Suprapubic skin (tissue), 3 donors: Measurements from ENCODE around the gene HEYL.

Experiments
- EP300 ChIP-seq: sonication (generic); formaldehyde crosslinking; IDR thresholded peaks from one replicate; pipeline ENCODE4 v1.6.1; 2017; ENCODE audit warnings: antibody characterized with exemption
- POLR2A ChIP-seq, 2 donors: fragments of 450-650 bp; IDR thresholded peaks; one replicate each; pipeline ENCODE4 v1.6.1; 2017; ENCODE audit warnings: antibody characterized with exemption in 2 of 2, mild to moderate bottlenecking in 2 of 2, moderate library complexity in 2 of 2
- TF ChIP-seq, protein P1 (sequence below), 2 donors: fragments of 200-600 bp in 1 of 2; fragments of 450-650 bp in 1 of 2; sonication (generic) in 1 of 2; IDR thresholded peaks; one replicate each; pipeline ENCODE4 v1.5.1; 2016 to 2019; ENCODE audit warnings: antibody characterized with exemption in 2 of 2, mild to moderate bottlenecking in 1 of 2, moderate library complexity in 1 of 2

DNA sequence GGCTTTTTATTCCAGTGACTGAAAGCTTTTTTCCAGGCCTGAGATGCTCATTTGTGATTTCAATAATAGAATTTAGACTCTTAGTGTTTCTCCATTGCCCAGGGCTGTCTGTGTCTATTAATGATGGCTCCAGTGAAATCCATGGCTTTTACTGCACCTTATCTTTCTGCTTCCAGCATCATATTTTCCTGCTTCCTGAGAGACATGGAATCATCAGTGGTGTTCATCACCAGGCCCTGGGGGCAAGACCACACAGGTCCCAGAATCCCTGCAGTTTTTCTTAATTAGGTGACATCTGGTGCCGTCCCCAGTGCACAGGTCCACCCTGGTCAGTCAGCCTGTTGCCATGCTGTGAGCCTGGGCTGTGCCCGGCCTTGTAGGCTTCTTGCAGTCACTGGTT is 16.9 kb upstream of the HEYL start:
- no peak for TF ChIP-seq EP300
- TF ChIP-seq POLR2A (IDR thresholded peaks at IDR 0.05): no peak
- TF ChIP-seq, protein P1, sequence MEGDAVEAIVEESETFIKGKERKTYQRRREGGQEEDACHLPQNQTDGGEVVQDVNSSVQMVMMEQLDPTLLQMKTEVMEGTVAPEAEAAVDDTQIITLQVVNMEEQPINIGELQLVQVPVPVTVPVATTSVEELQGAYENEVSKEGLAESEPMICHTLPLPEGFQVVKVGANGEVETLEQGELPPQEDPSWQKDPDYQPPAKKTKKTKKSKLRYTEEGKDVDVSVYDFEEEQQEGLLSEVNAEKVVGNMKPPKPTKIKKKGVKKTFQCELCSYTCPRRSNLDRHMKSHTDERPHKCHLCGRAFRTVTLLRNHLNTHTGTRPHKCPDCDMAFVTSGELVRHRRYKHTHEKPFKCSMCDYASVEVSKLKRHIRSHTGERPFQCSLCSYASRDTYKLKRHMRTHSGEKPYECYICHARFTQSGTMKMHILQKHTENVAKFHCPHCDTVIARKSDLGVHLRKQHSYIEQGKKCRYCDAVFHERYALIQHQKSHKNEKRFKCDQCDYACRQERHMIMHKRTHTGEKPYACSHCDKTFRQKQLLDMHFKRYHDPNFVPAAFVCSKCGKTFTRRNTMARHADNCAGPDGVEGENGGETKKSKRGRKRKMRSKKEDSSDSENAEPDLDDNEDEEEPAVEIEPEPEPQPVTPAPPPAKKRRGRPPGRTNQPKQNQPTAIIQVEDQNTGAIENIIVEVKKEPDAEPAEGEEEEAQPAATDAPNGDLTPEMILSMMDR (IDR thresholded peaks at IDR 0.05): no peak
